Measurements from ENCODE around the gene PSG1. TPM values are rescaled to one million over a fixed set of nuclear protein-coding genes. Genes with fewer than 3 reads are reported as not detected.
"Not testable (repeated sequence)": the region's sequence is repeated elsewhere in the genome, so short reads cannot be mapped to it uniquely, and the experiment has no call there.

Gene PSG1
- total and polyA plus RNA-seq, 7 experiments from 2014 or later = 0.37 to 0.64 TPM; not detected in 5

GRCh38 chr19:42882730-42883129, 3.2 kb upstream of the PSG1 start:
- POLR2A ChIA-PET; H3K36me3 ChIP-seq (ENCODE audit: control insufficient read depth in 2 of 3, insufficient read depth in 3 of 3, low read length in 3 of 3); H3K4me1 Mint-ChIP-seq; DNase-seq; H3K27ac ChIP-seq (ENCODE audit: low read depth, low read length); H3K36me3 Mint-ChIP-seq; H3K4me3 Mint-ChIP-seq; H3K27me3 ChIP-seq (ENCODE audit: control insufficient read depth in 2 of 2, insufficient read depth in 2 of 2, low read length in 2 of 2); intact Hi-C loops (cut with micrococcal nuclease); H3K9me3 Mint-ChIP-seq; H3K9me3 ChIP-seq (ENCODE audit: control insufficient read depth in 2 of 3, low read length in 3 of 3); ATAC-seq; H3K27ac Mint-ChIP-seq; H3K4me1 ChIP-seq (ENCODE audit: control insufficient read depth in 2 of 2, insufficient read depth in 2 of 2, low read length in 2 of 2); H3K4me3 ChIP-seq (ENCODE audit: low read length): not testable (repeated sequence)
- peaks cover 3 to 68% (median 42%) of the 10 kb centered on the region in 5 donors for H3K27me3 Mint-ChIP-seq
- CTCF ChIA-PET = interaction anchor here (0.6 kb wide), 1 partner anchor 55 kb away, joined by 3 read pairs; no protein-coding TSS in a partner anchor

GRCh38 chr19:42882010-42882409, 2.5 kb upstream of the PSG1 start:
- CTCF ChIA-PET; H3K36me3 Mint-ChIP-seq; intact Hi-C loops (cut with micrococcal nuclease): not testable (repeated sequence)

GRCh38 chr19:42881279-42881678, 1.8 kb upstream of the PSG1 start:
- POLR2A ChIA-PET, H3K27ac Mint-ChIP-seq, ATAC-seq: not testable (repeated sequence)

More at GRCh38 chr19:42882010-42882409, 2.5 kb upstream of the PSG1 start:
- H3K27ac ChIP-seq (ENCODE audit: low read depth, low read length); H3K4me1 Mint-ChIP-seq; H3K4me1 ChIP-seq (ENCODE audit: control insufficient read depth in 2 of 2, insufficient read depth in 2 of 2, low read length in 2 of 2); DNase-seq; H3K36me3 ChIP-seq (ENCODE audit: control insufficient read depth in 2 of 3, insufficient read depth in 3 of 3, low read length in 3 of 3); H3K9me3 Mint-ChIP-seq; POLR2A ChIA-PET; H3K27ac Mint-ChIP-seq; H3K4me3 Mint-ChIP-seq; ATAC-seq; H3K4me3 ChIP-seq (ENCODE audit: low read length); H3K27me3 ChIP-seq (ENCODE audit: control insufficient read depth in 2 of 2, insufficient read depth in 2 of 2, low read length in 2 of 2); H3K9me3 ChIP-seq (ENCODE audit: control insufficient read depth in 2 of 3, low read length in 3 of 3): not testable (repeated sequence)
- H3K27me3 Mint-ChIP-seq = peaks cover 3 to 62% (median 39%) of the 10 kb centered on the region in 5 donors

GRCh38 chr19:42880621-42881020, 1.1 kb upstream of the PSG1 start:
- intact Hi-C loops (cut with micrococcal nuclease); H3K27ac ChIP-seq (ENCODE audit: low read depth, low read length); H3K4me1 ChIP-seq (ENCODE audit: control insufficient read depth in 2 of 2, insufficient read depth in 2 of 2, low read length in 2 of 2); ATAC-seq; DNase-seq; H3K9me3 Mint-ChIP-seq; H3K4me1 Mint-ChIP-seq; POLR2A ChIA-PET; H3K27me3 ChIP-seq (ENCODE audit: control insufficient read depth in 2 of 2, insufficient read depth in 2 of 2, low read length in 2 of 2); H3K27ac Mint-ChIP-seq; H3K36me3 Mint-ChIP-seq; H3K4me3 ChIP-seq (ENCODE audit: low read length); H3K4me3 Mint-ChIP-seq; H3K9me3 ChIP-seq (ENCODE audit: control insufficient read depth in 2 of 3, low read length in 3 of 3); CTCF ChIA-PET; H3K36me3 ChIP-seq (ENCODE audit: control insufficient read depth in 2 of 3, insufficient read depth in 3 of 3, low read length in 3 of 3): not testable (repeated sequence)
- peaks cover 0 to 49% (median 29%) of the 10 kb centered on the region in 5 donors for H3K27me3 Mint-ChIP-seq

More at GRCh38 chr19:42881279-42881678, 1.8 kb upstream of the PSG1 start:
- H3K4me3 Mint-ChIP-seq; H3K36me3 Mint-ChIP-seq; DNase-seq; CTCF ChIA-PET; H3K27me3 ChIP-seq (ENCODE audit: control insufficient read depth in 2 of 2, insufficient read depth in 2 of 2, low read length in 2 of 2); H3K4me3 ChIP-seq (ENCODE audit: low read length); H3K4me1 Mint-ChIP-seq; H3K36me3 ChIP-seq (ENCODE audit: control insufficient read depth in 2 of 3, insufficient read depth in 3 of 3, low read length in 3 of 3); intact Hi-C loops (cut with micrococcal nuclease); H3K9me3 Mint-ChIP-seq; H3K27ac ChIP-seq (ENCODE audit: low read depth, low read length); H3K9me3 ChIP-seq (ENCODE audit: control insufficient read depth in 2 of 3, low read length in 3 of 3); H3K4me1 ChIP-seq (ENCODE audit: control insufficient read depth in 2 of 2, insufficient read depth in 2 of 2, low read length in 2 of 2): not testable (repeated sequence)
- peaks cover 3 to 56% (median 36%) of the 10 kb centered on the region in 5 donors for H3K27me3 Mint-ChIP-seq

- H3K36me3 ChIP-seq (ENCODE audit: control insufficient read depth in 2 of 3, insufficient read depth in 3 of 3, low read length in 3 of 3); H3K9me3 Mint-ChIP-seq; H3K4me1 Mint-ChIP-seq; DNase-seq; H3K27ac Mint-ChIP-seq; H3K4me3 ChIP-seq (ENCODE audit: low read length); intact Hi-C loops (cut with micrococcal nuclease); H3K4me3 Mint-ChIP-seq; POLR2A ChIA-PET; H3K4me1 ChIP-seq (ENCODE audit: control insufficient read depth in 2 of 2, insufficient read depth in 2 of 2, low read length in 2 of 2); H3K27ac ChIP-seq (ENCODE audit: low read depth, low read length); CTCF ChIA-PET; H3K9me3 ChIP-seq (ENCODE audit: control insufficient read depth in 2 of 3, low read length in 3 of 3); H3K27me3 ChIP-seq (ENCODE audit: control insufficient read depth in 2 of 2, insufficient read depth in 2 of 2, low read length in 2 of 2); ATAC-seq; H3K36me3 Mint-ChIP-seq: not testable (repeated sequence)
- H3K27me3 Mint-ChIP-seq = peaks cover 0 to 29% (median 7%) of the 10 kb centered on the region in 5 donors
These were observed 2.9 kb downstream of the PSG1 start for GRCh38 chr19:42876596-42876995.

- H3K27ac Mint-ChIP-seq; POLR2A ChIA-PET; H3K9me3 Mint-ChIP-seq; H3K27ac ChIP-seq (ENCODE audit: low read depth, low read length); H3K36me3 ChIP-seq (ENCODE audit: control insufficient read depth in 2 of 3, insufficient read depth in 3 of 3, low read length in 3 of 3); ATAC-seq; H3K4me1 ChIP-seq (ENCODE audit: control insufficient read depth in 2 of 2, insufficient read depth in 2 of 2, low read length in 2 of 2); H3K4me3 Mint-ChIP-seq; H3K27me3 ChIP-seq (ENCODE audit: control insufficient read depth in 2 of 2, insufficient read depth in 2 of 2, low read length in 2 of 2); H3K4me3 ChIP-seq (ENCODE audit: low read length); H3K9me3 ChIP-seq (ENCODE audit: control insufficient read depth in 2 of 3, low read length in 3 of 3); H3K36me3 Mint-ChIP-seq; intact Hi-C loops (cut with micrococcal nuclease); DNase-seq; H3K4me1 Mint-ChIP-seq; CTCF ChIA-PET: not testable (repeated sequence)
- peaks cover 0 to 32% (median 11%) of the 10 kb centered on the region in 5 donors for H3K27me3 Mint-ChIP-seq
These were observed 3.6 kb downstream of the PSG1 start for GRCh38 chr19:42875881-42876280.

- H3K27me3 Mint-ChIP-seq = peaks cover 0 to 26% (median 12%) of the 10 kb centered on the region in 5 donors
- H3K9me3 Mint-ChIP-seq; H3K36me3 Mint-ChIP-seq; H3K27me3 ChIP-seq (ENCODE audit: control insufficient read depth in 2 of 2, insufficient read depth in 2 of 2, low read length in 2 of 2); H3K9me3 ChIP-seq (ENCODE audit: control insufficient read depth in 2 of 3, low read length in 3 of 3); H3K27ac ChIP-seq (ENCODE audit: low read depth, low read length); CTCF ChIA-PET; H3K4me3 ChIP-seq (ENCODE audit: low read length); H3K36me3 ChIP-seq (ENCODE audit: control insufficient read depth in 2 of 3, insufficient read depth in 3 of 3, low read length in 3 of 3); H3K4me1 ChIP-seq (ENCODE audit: control insufficient read depth in 2 of 2, insufficient read depth in 2 of 2, low read length in 2 of 2); intact Hi-C loops (cut with micrococcal nuclease); DNase-seq; POLR2A ChIA-PET; H3K4me3 Mint-ChIP-seq; H3K27ac Mint-ChIP-seq; H3K4me1 Mint-ChIP-seq; ATAC-seq: not testable (repeated sequence)
These were observed 4.4 kb downstream of the PSG1 start for GRCh38 chr19:42874901-42875813.
